ENCODE measurements around the gene MGST2.

The MGST2 gene

DNA sequence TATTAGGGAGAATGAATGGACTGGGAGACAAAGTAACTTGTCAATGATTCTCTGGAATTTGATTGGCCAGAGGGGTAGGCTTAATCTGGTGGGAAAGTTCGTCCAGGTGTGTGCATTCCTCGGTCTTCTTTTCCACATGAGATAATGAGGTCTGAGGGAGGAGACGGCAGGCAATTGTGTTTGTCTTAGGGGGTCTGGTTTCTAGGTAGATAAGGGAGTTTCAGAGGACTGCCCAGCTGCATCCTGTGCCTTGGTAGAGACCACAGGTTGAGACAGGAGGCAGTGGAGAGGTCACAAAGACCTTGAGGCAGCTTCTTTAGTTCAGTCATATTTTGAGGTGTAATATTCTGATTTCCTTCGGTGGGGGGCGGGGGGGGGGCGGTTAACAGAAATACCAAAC lies 4.3 kb downstream of the MGST2 start:
- TF ChIP-seq CTCF (IDR thresholded peaks at IDR 0.05; ENCODE audit: borderline replicate concordance, insufficient read depth, low read depth, low read length): no peak
- H3K4me3 ChIP-seq (ENCODE audit: low read depth, low read length): no peak overlapping the region

GRCh38 chr4:139670775-139671174 lies 5.2 kb downstream of the MGST2 start:
- TF ChIP-seq CTCF (IDR thresholded peaks at IDR 0.05; ENCODE audit: borderline replicate concordance, insufficient read depth, low read depth, low read length): no peak
- H3K4me3 ChIP-seq (ENCODE audit: low read depth, low read length): no peak overlapping the region

GRCh38 chr4:139672215-139672614 lies 6.6 kb downstream of the MGST2 start:
- no peak overlapping the region for H3K4me3 ChIP-seq (ENCODE audit: low read depth, low read length)
- no peak for TF ChIP-seq CTCF (IDR thresholded peaks at IDR 0.05; ENCODE audit: borderline replicate concordance, insufficient read depth, low read depth, low read length)

DNA sequence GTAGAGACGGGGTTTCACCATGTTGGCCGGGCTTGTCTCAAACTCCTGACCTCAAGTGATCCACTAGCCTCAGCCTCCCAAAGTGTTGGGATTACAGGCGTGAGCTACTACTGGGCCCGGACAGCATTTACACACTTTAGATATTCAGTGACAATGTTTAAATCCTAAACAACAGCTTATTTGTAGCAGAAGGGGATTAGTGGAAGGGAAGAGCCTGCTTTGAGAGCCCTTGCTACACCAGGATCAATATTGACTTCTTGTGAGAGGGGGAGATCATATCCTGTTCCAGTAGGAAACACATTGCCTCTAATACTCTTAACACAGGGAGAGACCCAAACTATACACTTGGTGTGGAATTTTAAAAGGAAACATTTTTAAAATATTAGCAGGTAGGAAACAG lies 7.1 kb downstream of the MGST2 start:
- no peak for TF ChIP-seq CTCF (IDR thresholded peaks at IDR 0.05; ENCODE audit: borderline replicate concordance, insufficient read depth, low read depth, low read length)
- H3K4me3 ChIP-seq (ENCODE audit: low read depth, low read length): no peak overlapping the region

DNA sequence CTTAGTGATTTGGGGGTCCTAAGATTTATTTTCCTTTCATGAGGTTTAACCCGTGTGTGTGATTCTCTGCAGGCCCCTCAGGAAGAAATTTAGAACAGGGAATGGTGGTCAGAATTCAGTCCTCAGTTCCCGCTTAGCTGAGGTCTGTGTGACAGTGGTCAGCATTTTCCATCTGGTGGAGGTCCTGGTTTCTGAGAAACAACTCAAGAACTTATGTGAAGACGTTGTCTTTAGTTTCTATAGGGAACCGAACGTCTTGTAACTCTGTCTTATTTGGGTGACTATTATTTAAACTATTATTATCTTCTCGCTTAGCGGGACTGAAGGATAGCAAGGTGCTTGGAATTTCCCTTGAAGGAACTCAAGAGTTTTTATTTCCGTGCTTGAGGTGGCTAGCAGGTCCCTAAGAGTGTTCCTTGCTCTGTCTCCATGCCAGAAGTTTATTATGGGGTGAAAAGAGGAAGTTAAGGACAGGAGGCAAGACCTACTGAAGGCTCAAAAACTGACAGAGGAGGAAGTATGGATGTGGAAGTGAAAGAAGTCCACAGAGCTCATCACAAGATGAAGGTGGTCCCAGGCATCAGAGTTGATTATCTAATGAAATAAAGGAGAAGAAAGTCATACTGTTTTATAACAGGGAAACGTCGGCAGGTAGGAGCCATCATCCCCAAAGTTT lies 9.4 kb downstream of the MGST2 start:
- TF ChIP-seq CTCF (IDR thresholded peaks at IDR 0.05; ENCODE audit: borderline replicate concordance, insufficient read depth, low read depth, low read length): no peak
- H3K4me3 ChIP-seq (ENCODE audit: low read depth, low read length): no peak overlapping the region

- no peak overlapping the region for H3K4me3 ChIP-seq (ENCODE audit: low read depth, low read length)
- TF ChIP-seq CTCF (IDR thresholded peaks at IDR 0.05; ENCODE audit: borderline replicate concordance, insufficient read depth, low read depth, low read length): no peak
Observed at GRCh38 chr4:139675651-139676050, 10.0 kb downstream of the MGST2 start.

- no peak for TF ChIP-seq CTCF (IDR thresholded peaks at IDR 0.05; ENCODE audit: borderline replicate concordance, insufficient read depth, low read depth, low read length)
- H3K4me3 ChIP-seq (ENCODE audit: low read depth, low read length): no peak overlapping the region
Observed at GRCh38 chr4:139676365-139676764, 10.7 kb downstream of the MGST2 start.

Data from GM12875 (cell line).